Activated T-cell treated with anti-CD3 and anti-CD28 coated beads for 1 hour (primary cell): Measurements from ENCODE around the gene TEX54.
A peak's percentile ranks its signal among the peaks of the same experiment; 100 is the strongest.
"Not testable (repeated sequence)": the region's sequence is repeated elsewhere in the genome, so short reads cannot be mapped to it uniquely, and the experiment has no call there.

Source experiments
- DNase-seq: peaks from one replicate; pipeline ENCODE4 v3.0.0-alpha.2; 2020; ENCODE audit warnings: low read depth

Gene TEX54

DNA sequence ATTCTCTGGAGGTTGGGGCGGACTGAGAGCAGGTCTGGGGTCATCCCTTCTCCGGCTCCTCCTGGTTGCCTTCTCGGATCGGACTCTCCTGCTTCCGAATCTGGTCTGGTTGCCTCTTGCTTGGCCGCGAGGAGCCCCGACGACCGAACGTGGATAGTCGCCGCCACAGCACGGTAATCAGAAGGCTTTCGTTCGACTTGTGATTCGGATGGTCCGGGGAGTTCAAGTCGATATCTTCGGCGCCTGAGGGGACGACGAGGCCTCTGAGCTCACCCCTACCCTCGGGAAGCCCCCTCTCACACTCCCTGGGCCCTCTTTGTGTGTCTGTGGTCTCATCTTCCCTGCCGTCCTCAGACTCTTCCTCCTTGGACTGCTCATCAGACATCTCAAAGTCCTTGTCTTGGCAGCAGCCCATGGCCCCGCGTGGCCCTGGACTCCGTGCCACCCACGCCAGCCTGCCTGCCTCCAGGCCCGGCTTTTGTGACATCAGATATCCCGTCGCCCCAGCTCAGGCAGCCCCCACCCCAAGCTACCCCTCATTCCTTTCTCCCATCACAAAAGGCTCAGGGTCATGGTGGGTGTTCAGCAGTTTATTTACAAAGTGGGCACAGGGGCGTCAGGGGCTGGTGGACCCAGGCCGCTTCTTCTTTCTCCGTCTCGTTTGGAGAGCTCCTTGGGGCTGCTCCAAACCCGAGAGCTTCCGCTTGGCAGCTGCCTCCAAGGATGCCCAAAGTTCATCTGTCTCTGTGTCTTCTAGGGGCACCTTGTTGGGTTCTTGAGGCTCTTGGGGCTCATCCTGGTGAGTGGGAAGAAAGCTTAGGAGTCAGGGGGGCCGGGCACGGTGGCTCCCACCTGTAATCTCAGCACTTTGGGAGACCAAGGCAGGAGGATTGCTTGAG lies at the start of gene TEX54:
TEX54 (minus strand) TSS at position 506 of the 899 bp plus-strand sequence.
- no peak for DNase-seq

DNA sequence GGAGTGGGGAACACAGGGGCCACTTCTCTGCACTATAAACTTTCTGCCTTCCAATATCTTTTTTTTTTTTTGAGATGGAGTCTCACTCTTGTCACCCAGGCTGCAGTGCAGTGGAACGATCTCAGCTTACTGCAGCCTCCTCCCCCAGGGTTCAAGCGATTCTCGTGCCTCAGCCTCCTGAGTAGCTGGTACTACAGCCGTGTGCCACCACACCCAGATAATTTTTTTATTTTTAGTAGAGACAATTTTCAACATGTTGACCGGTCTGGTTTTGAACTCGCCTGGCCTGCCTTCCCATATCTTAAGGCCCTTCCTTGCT lies 49.7 kb upstream of the TEX54 start:
- DNase-seq, result no peak

GRCh38 chr11:62881579-62882430 lies 49.2 kb upstream of the TEX54 start:
- peak; percentile 86 for DNase-seq

DNA sequence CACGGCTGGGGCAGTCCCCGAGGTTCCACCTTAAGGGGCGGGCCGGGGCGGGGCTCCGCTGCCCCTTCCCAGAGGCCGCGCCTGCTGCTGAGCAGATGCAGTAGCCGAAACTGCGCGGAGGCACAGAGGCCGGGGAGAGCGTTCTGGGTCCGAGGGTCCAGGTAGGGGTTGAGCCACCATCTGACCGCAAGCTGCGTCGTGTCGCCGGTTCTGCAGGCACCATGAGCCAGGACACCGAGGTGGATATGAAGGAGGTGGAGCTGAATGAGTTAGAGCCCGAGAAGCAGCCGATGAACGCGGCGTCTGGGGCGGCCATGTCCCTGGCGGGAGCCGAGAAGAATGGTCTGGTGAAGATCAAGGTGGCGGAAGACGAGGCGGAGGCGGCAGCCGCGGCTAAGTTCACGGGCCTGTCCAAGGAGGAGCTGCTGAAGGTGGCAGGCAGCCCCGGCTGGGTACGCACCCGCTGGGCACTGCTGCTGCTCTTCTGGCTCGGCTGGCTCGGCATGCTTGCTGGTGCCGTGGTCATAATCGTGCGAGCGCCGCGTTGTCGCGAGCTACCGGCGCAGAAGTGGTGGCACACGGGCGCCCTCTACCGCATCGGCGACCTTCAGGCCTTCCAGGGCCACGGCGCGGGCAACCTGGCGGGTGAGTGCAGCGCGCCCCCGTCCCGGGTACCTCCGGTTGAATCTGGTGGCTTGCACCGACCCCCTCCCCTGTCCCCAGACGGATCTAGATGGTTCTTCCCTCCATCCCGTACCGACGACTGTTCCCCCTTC lies 48.4 kb upstream of the TEX54 start, which contains the start of gene SLC3A2:
SLC3A2 (plus strand) TSS at position 94 of the 776 bp plus-strand sequence; CDS start at position 222, 128 bp downstream.
- DNase-seq, result peak; percentile 83

DNA sequence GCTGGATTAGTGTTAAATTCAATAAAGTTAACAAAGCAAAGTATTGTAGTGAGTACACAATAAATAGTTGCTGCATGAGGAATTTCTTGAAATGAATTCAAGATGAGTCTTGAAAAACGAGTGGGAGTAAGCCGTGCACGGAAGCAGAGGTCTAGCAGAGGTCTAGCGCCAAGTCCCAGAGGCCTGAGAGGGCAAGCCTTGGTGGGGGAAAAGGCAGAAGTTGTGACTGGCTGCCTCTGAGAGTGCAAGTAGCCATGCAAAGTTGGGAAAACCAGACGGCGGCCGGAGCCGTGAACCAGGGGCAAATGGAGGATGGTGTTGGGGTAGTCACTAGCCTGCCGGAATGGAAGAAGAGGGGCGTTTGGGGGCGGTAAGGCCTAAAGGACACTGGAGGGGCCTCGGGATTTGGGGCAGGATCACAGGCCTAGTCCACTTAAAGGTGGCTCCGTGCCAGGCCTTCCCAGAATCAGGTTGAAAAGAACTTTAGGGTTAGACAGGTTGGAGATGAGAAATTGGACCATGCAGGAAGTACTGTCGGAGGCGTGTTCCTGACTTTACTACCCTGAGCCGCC lies 47.7 kb upstream of the TEX54 start:
- DNase-seq, result no peak

- DNase-seq, result no peak
Measured at GRCh38 chr11:62879235-62879978, 46.8 kb upstream of the TEX54 start.

- no peak for DNase-seq
Measured at GRCh38 chr11:62876712-62877111, 44.1 kb upstream of the TEX54 start.

GRCh38 chr11:62875698-62876478 lies 43.2 kb upstream of the TEX54 start:
- DNase-seq, result no peak

DNA sequence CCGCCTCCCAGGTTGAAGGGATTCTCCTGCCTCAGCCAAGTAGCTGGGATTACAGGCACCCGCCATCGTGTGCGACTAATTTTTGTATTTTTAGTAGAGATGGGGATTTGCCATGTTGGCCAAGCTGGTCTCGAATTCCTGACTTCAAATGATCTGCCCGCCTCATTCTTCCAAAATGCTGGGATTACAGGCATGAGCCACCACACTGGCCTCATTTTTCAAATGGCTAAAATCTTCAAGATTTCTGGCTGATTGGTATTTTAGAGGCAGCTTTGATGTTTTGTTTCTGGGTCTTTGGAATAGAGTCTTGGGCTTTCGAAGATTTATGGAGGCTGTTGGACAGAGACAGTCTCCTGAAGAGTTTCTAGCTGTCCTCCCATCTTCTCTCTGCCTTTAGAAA lies 42.2 kb upstream of the TEX54 start:
- no peak for DNase-seq

DNA sequence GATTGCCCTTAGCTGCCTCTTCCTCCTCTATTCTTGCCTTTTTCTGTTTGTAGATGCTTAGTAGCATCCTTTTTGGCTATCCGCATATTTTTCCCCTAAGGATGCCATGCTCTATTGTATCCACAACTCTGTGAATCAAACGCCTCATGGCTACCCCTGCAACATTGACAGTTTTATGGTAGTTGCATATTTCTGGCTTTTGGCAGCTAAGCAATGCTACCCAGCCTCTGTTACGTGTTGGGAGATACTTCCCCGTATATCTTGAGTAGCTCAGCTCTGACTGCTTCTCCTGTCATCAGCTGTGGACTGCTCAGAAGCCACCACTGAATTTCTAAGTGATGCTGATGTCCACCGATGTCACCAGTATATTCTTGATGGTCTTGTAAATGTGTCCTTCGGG lies 33.0 kb upstream of the TEX54 start:
- DNase-seq, result no peak

DNA sequence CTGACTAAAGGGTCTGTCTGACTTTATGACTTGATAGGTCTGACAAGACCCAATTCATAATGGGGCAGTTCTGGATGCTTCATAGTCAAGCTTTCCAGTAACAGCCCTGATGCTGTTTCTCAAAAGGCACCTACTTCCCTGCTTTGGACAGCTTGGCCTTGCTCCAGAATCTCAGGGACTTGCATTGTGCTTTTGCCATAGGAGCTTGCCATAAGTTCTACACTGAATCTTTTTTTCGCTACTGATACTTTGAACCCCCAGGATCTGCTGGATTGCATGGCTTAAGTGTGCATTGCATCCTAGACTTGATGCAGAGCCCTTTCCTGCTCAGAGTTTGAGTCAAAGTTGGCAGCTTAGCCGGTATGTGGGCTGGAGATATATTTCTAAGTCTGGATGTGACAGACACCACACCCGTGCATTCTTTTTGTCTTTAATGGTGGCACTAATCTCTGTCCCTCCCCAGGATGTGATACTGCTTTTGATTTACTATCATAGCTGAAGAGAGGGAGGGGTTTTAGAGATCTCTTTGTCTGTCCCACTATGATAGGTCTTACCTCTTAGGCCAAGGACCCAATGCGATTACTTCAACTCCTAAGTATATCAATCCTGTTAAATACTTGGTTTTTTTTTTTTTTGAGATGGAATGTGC lies 31.2 kb upstream of the TEX54 start:
- no peak for DNase-seq

DNA sequence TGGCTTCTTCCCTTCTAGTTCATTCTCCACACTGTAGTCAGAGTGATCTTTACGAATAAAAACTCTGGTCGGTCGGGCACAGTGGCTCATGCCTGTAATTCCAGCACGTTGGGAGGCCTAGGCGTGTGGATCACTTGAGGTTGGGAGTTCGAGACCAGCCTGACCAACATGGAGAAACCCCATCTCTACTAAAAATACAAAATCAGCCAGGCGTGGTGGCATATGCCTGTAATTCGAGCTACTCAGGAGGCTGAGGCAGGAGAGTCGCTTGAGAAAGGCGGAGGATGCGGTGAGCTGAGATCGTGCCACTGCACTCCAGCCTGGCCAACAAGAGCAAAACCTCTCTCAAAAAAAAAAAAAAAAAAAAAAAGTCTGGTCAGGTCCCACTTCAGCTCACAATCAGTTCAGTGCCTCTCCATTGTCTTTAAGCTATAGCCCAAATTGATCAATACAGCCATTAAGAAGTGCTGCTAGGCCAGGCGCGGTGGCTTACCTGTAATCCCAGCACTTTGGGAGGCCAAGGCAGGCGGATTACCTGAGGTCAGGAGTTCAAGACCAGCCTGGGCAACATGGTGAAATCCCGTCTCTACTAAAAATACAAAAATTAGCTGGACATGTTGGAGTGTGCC lies 29.0 kb upstream of the TEX54 start:
- not testable (repeated sequence) for DNase-seq

- DNase-seq, result no peak
Measured at GRCh38 chr11:62860835-62861563, 28.4 kb upstream of the TEX54 start.

GRCh38 chr11:62859281-62859703 lies 26.7 kb upstream of the TEX54 start:
- not testable (repeated sequence) for DNase-seq

DNA sequence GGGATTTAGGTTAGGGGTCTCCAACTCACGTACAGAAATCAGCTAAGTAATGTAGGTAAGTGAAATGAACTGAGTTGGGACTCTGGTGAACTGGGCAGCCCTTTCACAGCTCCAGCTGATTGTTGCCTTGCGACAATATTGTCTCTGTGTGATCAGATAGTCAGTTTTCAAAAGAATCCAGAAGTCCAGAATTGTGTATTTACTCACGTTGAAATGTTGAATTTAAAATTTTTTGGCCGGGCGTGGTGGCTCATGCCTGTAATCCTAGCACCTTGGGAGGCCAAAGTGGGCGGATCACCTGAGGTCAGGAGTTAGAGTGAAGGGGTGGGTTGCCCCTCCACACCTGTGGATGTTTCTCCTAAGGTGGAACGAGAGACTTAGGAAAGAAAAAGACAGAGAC lies 25.6 kb upstream of the TEX54 start:
- DNase-seq, result no peak

DNA sequence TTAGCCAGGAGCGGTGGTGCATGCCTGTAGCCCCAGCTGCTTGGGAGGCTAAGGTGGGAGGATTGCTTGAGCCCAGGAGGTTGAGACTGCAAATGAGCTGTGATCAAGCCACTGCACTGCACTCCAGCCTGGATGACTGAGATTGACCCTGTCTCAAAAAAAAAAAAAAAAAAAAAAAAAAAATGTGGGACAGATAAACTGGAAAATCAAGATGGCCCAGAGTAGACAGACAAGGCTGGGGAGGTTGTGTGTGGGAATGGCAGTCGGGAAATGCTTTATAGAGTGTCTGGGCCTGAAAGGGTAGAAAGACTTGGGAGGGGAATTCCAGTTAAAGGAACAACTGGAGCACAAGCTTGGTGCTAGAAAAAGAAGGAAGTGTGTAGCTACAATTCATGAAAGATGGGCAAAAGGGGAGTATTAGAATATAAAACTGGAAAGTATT lies 24.9 kb upstream of the TEX54 start:
- DNase-seq, result no peak

- no peak for DNase-seq
Measured at GRCh38 chr11:62856333-62856895, 23.8 kb upstream of the TEX54 start.
